Spleen (tissue), 7 donors: Measurements from ENCODE around the gene MX1.

Experiments
- CTCF ChIP-seq, 11 experiments: fragments of 200-600 bp in 7 of 11; fragments of 450-650 bp in 4 of 11; sonication (generic) in 4 of 11; IDR thresholded peaks in 8 of 11; conservative IDR thresholded peaks in 3 of 11; 1 replicate in 7 of 11; 2 replicates in 4 of 11; pipeline versions ENCODE4 v1.4.0 to v1.8.0; 2016 to 2021; ENCODE audit warnings: antibody characterized with exemption in 11 of 11, inconsistent platforms in 4 of 11, mild to moderate bottlenecking in 1 of 11
- POLR2A ChIP-seq, 3 donors: fragments of 450-650 bp; IDR thresholded peaks; one replicate each; pipeline ENCODE4 v1.5.1; 2017; ENCODE audit warnings: antibody characterized with exemption in 3 of 3, mild to moderate bottlenecking in 1 of 3
- POLR2AphosphoS5 ChIP-seq, 3 donors: sonication (generic); formaldehyde crosslinking; IDR thresholded peaks; one replicate each; pipeline ENCODE4 v1.5.1; 2017; ENCODE audit warnings: antibody characterized with exemption in 3 of 3
- donor health status: DM: no; HTN: no; CAD: no; lungs with moderate emphysema.
- donor health status: DM: no; HTN: no; CAD: no.
- donor health status: DM: no; HTN: no; CAD: no.

DNA sequence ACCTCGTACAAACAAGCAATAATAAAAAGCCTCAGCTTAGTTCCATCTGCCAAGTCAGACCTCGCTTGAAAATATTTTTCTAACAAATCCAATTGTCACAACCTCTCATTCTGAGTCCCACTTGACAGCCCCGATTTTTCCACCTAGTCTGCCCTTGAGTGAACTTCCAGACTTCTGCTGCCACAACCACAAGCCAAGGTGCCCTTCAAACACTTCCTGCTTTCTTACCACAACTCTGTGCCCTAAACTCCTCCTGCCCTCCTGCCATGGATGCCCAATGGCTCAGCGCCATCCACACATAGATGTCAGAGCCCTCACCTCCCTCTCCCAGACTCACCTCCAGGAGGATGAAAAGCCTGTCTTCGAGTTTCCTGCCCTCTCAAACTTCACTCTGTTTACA lies 78.0 kb downstream of the MX1 start:
- TF ChIP-seq CTCF (IDR thresholded peaks at IDR 0.05 in 8 of 11, conservative IDR thresholded peaks at IDR 0.05 in 3 of 11) (no peak), POLR2A (IDR thresholded peaks at IDR 0.05) (no peak), POLR2AphosphoS5 (IDR thresholded peaks at IDR 0.05) (no peak)
